Osteocyte (in vitro differentiated cells): ENCODE data around the gene RNF31. TPM values are rescaled to one million over a fixed set of nuclear protein-coding genes. Genes with fewer than 3 reads are reported as not detected.

Experiments
- DNase-seq: peaks from one replicate; pipeline ENCODE4 v3.0.0; 2021; ENCODE audit warnings: mixed read lengths; ENCODE audit not compliant: unreplicated experiment; ENCODE audit errors: extremely low spot score
- H3K27ac Mint-ChIP-seq: one replicate; pipeline ENCODE4 v1.8.0; 2021; ENCODE audit warnings: mild to moderate bottlenecking, mixed read lengths; ENCODE audit not compliant: unreplicated experiment
- H3K27me3 Mint-ChIP-seq: one replicate; pipeline ENCODE4 v1.8.0; 2021; ENCODE audit warnings: mixed read lengths; ENCODE audit not compliant: unreplicated experiment
- H3K36me3 Mint-ChIP-seq: one replicate; pipeline ENCODE4 v1.8.0; 2021; ENCODE audit warnings: mixed read lengths; ENCODE audit not compliant: unreplicated experiment
- H3K4me1 Mint-ChIP-seq: one replicate; pipeline ENCODE4 v1.8.0; 2021; ENCODE audit warnings: mixed read lengths; ENCODE audit not compliant: unreplicated experiment
- H3K4me3 Mint-ChIP-seq: one replicate; pipeline ENCODE4 v1.8.0; 2021; ENCODE audit warnings: mild to moderate bottlenecking, moderate library complexity, mixed read lengths; ENCODE audit not compliant: unreplicated experiment
- H3K9me3 Mint-ChIP-seq: one replicate; pipeline ENCODE4 v1.8.0; 2021; ENCODE audit warnings: mixed read lengths; ENCODE audit not compliant: unreplicated experiment
- total RNA-seq: library from RNA; stranded (reverse); gene quantifications from 2 replicates; pipeline ENCODE4 v1.2.1, GENCODE V29; 2021
- TF ChIP-seq, protein P1 (sequence below): fragments of 200-600 bp; sonication (generic); IDR thresholded peaks from 2 replicates; pipeline ENCODE4 v1.5.0; 2021; ENCODE audit warnings: antibody characterized with exemption, mild to moderate bottlenecking, moderate library complexity

The RNF31 gene
- total RNA-seq, 1 donor from 2014 or later = 65.9 TPM

DNA sequence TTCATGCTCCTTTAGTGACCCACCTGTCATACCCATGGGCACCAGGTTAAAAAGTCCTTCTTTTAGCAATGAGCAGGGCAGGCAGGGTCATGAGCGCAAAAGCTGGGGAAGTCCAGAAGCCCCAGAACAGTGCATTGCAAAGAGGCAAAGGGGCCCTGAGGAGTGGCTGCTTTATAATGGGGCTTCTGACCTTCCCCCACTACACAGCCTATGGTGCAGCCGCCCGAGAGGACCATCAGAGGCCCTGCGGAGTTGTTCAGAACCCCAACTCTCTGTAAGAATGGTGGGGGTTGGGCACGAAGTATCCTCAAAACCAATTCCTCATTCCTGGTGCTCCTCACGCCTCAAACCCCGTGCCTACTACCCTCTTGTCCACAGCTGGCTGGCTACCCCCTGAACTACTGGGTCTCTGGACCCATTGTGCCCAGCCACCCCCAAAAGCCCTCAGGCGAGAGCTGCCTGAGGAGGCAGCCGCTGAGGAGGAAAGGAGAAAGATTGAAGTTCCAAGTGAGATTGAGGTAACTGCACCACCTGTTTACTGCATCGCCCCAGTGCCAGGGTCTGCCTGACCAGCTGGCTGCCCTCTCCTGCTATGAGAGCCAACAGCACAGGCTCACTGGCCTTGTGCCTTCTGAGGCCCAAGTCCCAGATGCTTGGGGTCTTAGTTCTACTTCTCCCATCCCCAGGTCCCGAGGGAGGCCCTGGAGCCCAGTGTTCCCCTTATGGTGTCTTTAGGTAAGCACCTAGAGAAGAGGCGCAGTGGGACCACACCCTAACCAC lies 31.3 kb downstream of the RNF31 start:
- H3K27ac Mint-ChIP-seq = no peak overlapping the region
- TF ChIP-seq, protein P1, sequence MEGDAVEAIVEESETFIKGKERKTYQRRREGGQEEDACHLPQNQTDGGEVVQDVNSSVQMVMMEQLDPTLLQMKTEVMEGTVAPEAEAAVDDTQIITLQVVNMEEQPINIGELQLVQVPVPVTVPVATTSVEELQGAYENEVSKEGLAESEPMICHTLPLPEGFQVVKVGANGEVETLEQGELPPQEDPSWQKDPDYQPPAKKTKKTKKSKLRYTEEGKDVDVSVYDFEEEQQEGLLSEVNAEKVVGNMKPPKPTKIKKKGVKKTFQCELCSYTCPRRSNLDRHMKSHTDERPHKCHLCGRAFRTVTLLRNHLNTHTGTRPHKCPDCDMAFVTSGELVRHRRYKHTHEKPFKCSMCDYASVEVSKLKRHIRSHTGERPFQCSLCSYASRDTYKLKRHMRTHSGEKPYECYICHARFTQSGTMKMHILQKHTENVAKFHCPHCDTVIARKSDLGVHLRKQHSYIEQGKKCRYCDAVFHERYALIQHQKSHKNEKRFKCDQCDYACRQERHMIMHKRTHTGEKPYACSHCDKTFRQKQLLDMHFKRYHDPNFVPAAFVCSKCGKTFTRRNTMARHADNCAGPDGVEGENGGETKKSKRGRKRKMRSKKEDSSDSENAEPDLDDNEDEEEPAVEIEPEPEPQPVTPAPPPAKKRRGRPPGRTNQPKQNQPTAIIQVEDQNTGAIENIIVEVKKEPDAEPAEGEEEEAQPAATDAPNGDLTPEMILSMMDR = no peak
- no peak for DNase-seq
- no peaks in the 10 kb centered on the region for H3K27me3 Mint-ChIP-seq
- no peak overlapping the region for H3K4me3 Mint-ChIP-seq
- H3K4me1 Mint-ChIP-seq = no peaks in the 10 kb centered on the region
- H3K9me3 Mint-ChIP-seq = no peaks in the 10 kb centered on the region
- H3K36me3 Mint-ChIP-seq = peaks cover 21% of the 10 kb centered on the region

DNA sequence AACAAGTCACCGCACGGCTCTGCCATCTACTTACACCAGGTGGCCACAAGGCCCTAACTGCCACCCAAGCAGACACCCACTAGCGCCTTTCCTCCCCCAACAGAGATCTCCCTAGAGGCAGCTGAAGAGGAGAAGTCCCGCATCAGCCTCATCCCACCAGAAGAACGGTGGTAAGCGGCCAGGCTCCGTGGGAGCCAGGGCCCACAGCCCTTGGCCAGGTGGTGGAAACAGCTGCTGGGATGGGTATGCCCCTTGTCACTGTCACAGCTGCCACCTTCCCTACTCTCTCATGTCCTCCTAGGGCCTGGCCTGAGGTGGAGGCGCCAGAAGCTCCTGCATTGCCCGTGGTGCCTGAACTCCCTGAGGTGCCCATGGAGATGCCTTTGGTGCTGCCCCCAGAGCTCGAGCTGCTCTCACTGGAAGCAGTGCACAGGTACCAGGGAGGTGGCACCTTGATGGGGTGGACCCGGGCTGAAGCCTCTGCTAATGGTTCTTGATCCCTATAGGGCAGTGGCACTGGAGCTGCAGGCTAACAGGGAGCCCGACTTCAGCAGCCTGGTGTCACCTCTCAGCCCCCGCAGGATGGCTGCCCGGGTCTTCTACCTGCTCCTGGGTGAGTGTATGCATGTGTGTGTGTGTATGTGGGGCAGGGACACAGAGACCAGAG lies 32.1 kb downstream of the RNF31 start:
- Mint-ChIP-seq H3K27me3 (no peaks in the 10 kb centered on the region), H3K9me3 (no peaks in the 10 kb centered on the region), H3K4me3 (no peak overlapping the region), H3K27ac (no peak overlapping the region), H3K4me1 (no peaks in the 10 kb centered on the region), H3K36me3 (peaks cover 22% of the 10 kb centered on the region)
- no peak for DNase-seq
- TF ChIP-seq, protein P1 = no peak

DNA sequence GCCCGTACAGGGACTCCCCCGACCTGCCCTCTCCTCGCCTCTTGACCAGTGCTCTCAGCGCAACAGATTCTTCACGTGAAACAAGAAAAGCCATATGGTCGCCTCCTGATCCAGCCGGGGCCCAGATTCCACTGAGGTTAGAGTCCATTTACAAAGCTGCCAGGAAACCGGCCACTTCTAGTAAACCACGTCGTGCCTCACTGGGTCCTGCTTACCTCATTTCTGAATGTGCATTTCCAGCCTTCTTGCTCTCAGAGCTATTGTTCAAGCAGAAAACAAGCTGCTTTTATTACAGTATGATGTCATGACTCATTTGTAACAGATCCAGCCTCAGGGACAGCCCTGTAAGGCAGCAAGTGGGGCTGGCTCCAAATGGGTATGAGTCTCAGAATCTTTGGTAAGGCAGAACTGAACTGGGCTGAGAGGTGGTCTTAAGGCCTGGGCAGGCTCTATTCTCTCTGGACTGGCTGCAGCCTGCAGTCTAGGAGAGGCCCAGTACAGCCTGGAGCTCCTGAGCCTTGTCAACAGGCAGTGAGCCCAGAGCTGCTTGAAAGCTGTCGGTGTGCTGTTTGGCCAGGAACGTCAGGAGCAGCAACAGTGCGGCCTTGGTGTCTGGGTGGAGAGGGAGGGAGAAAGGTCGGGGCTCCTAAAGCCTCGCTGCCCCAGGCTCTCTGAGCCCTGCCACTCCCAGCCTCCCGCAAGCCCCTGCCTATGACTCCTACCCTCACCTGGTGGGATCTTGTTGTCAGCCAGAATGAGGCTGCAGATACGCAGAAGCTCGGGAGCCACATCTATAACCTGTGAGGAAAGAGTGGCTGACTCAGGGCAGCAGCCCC lies 32.9 kb downstream of the RNF31 start:
- Mint-ChIP-seq H3K36me3 (peaks cover 22% of the 10 kb centered on the region), H3K27ac (no peak overlapping the region), H3K4me3 (no peak overlapping the region), H3K4me1 (no peaks in the 10 kb centered on the region), H3K27me3 (no peaks in the 10 kb centered on the region), H3K9me3 (no peaks in the 10 kb centered on the region)
- DNase-seq = no peak
- TF ChIP-seq, protein P1 = no peak

DNA sequence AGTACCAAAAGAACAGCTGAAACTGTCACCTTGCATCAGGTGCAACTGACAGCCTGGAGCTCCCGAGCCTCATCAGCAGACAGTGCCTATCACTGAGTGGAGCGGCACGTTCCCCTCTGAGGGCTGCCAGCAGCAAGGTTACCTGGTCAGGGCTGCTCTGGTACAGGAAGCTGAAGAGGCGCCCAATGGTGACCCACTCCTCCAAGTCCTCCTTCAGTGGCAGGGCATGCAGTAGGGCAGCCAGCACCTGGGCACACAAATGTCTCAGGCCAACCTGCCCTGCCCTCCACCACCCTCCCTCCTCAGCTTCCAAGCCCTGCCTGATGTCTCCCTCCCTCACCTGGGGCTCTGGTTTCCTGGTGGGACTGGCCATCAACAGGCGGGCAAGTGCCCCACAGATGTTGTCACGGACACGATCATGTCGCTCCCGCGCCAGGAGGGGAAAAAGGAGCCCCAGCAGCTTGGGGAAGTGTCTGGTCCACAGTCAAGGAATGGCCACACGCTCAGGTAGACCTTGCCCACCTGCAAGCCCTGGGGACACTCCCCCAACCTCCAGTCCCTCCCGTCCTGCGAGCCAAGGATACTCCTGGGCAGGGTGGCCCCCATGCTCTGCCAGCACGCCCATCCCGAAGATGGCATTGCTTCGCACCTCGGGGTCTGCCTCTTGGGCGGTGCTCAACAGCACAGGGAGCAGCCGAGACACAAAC lies 34.2 kb downstream of the RNF31 start:
- Mint-ChIP-seq H3K27ac (no peak overlapping the region), H3K27me3 (no peaks in the 10 kb centered on the region), H3K4me1 (no peaks in the 10 kb centered on the region), H3K4me3 (no peak overlapping the region), H3K9me3 (no peaks in the 10 kb centered on the region), H3K36me3 (peaks cover 22% of the 10 kb centered on the region)
- TF ChIP-seq, protein P1 = no peak
- DNase-seq = no peak
